HepG2 (cell line): ENCODE measurements around the gene NTSR2. TPM values are rescaled to one million over a fixed set of nuclear protein-coding genes. Genes with fewer than 3 reads are reported as not detected.

Experiments
- AGO2 ChIP-seq: fragments of 200-400 bp; formaldehyde crosslinking; optimal IDR thresholded peaks from 2 replicates; pipeline ENCODE3; 2017; ENCODE audit warnings: mild to moderate bottlenecking, low read depth, low read length, moderate library complexity
- DRAP1 ChIP-seq: IDR thresholded peaks from 2 replicates; pipeline ENCODE4 v1.6.1; 2016; ENCODE audit warnings: missing genetic modification reagents, missing compliant biosample characterization
- ELK4 ChIP-seq: sonication (generic); formaldehyde crosslinking; IDR thresholded peaks from 2 replicates; pipeline ENCODE4 v1.9.0; 2021; ENCODE audit warnings: missing genetic modification reagents, borderline replicate concordance
- FOXA3 ChIP-seq: IDR thresholded peaks from 2 replicates; pipeline ENCODE4 v1.6.1; 2016; ENCODE audit warnings: missing genetic modification reagents, missing compliant biosample characterization
- GATAD2A ChIP-seq: IDR thresholded peaks from 2 replicates; pipeline ENCODE4 v1.6.1; 2016
- HDAC1 ChIP-seq: sonication (generic); formaldehyde crosslinking; IDR thresholded peaks from 2 replicates; pipeline ENCODE4 v1.5.1; 2020; ENCODE audit warnings: mild to moderate bottlenecking, missing genetic modification reagents
- MBD4 ChIP-seq: IDR thresholded peaks from 2 replicates; pipeline ENCODE4 v1.6.1; 2012; ENCODE audit warnings: low read length, inconsistent platforms, borderline replicate concordance
- NCOA2 ChIP-seq: sonication (generic); formaldehyde crosslinking; IDR thresholded peaks from 2 replicates; pipeline ENCODE4 v1.8.0; 2022; ENCODE audit warnings: inconsistent platforms
- PREB ChIP-seq: sonication (generic); formaldehyde crosslinking; IDR thresholded peaks from 2 replicates; pipeline ENCODE4 v1.4.0; 2020; ENCODE audit warnings: missing genetic modification reagents
- PTBP1 ChIP-seq: fragments of 200-400 bp; formaldehyde crosslinking; IDR thresholded peaks from 2 replicates; pipeline ENCODE4 v1.6.1; 2018; ENCODE audit warnings: low read length, low read depth; ENCODE audit not compliant: poor library complexity, severe bottlenecking
- TFAP4 ChIP-seq: sonication (generic); IDR thresholded peaks from 2 replicates; pipeline ENCODE4 v1.6.1; 2016; ENCODE audit warnings: low read depth, borderline replicate concordance
- YEATS4 ChIP-seq: sonication (generic); formaldehyde crosslinking; IDR thresholded peaks from 2 replicates; pipeline ENCODE4 v1.4.0; 2020; ENCODE audit warnings: missing genetic modification reagents, borderline replicate concordance
- ZFP36L1 ChIP-seq: sonication (generic); formaldehyde crosslinking; IDR thresholded peaks from 2 replicates; pipeline ENCODE4 v1.8.0; 2022; ENCODE audit warnings: mild to moderate bottlenecking, missing genetic modification reagents, moderate library complexity
- ZNF124 ChIP-seq: sonication (generic); formaldehyde crosslinking; IDR thresholded peaks from 2 replicates; pipeline ENCODE4 v1.4.0; 2020; ENCODE audit warnings: missing genetic modification reagents
- ZNF160 ChIP-seq: sonication (generic); formaldehyde crosslinking; IDR thresholded peaks from 2 replicates; pipeline ENCODE4 v1.8.0; 2022; ENCODE audit warnings: mild to moderate bottlenecking, inconsistent platforms, missing genetic modification reagents
- ZNF317 ChIP-seq: sonication (generic); formaldehyde crosslinking; IDR thresholded peaks from 2 replicates; pipeline ENCODE4 v1.5.0; 2020; ENCODE audit warnings: mild to moderate bottlenecking, missing genetic modification reagents
- ZNF335 ChIP-seq: sonication (generic); formaldehyde crosslinking; IDR thresholded peaks from 2 replicates; pipeline ENCODE4 v1.4.0; 2020; ENCODE audit warnings: missing genetic modification reagents
- ZNF343 ChIP-seq: sonication (generic); formaldehyde crosslinking; IDR thresholded peaks from 2 replicates; pipeline ENCODE4 v1.4.0; 2020; ENCODE audit warnings: mild to moderate bottlenecking, missing genetic modification reagents
- ZNF496 ChIP-seq: sonication (generic); formaldehyde crosslinking; IDR thresholded peaks from 2 replicates; pipeline ENCODE4 v1.8.1; 2023; ENCODE audit warnings: mild to moderate bottlenecking, moderate library complexity, missing genetic modification reagents; ENCODE audit not compliant: insufficient replicate concordance
- ZNF513 ChIP-seq: sonication (generic); formaldehyde crosslinking; conservative IDR thresholded peaks from 2 replicates; pipeline ENCODE4 v1.5.0; 2020; ENCODE audit warnings: missing genetic modification reagents
- ZNF616 ChIP-seq: sonication (generic); formaldehyde crosslinking; IDR thresholded peaks from 2 replicates; pipeline ENCODE4 v1.5.0; 2020; ENCODE audit warnings: low read depth, mild to moderate bottlenecking, missing genetic modification reagents
- ZNF629 ChIP-seq: sonication (generic); formaldehyde crosslinking; conservative IDR thresholded peaks from 2 replicates; pipeline ENCODE4 v1.5.0; 2020; ENCODE audit warnings: missing genetic modification reagents
- ZNF691 ChIP-seq: sonication (generic); formaldehyde crosslinking; IDR thresholded peaks from 2 replicates; pipeline ENCODE4 v1.4.0; 2020; ENCODE audit warnings: missing genetic modification reagents, low read depth, mild to moderate bottlenecking, borderline replicate concordance
- ZNF747 ChIP-seq: sonication (generic); formaldehyde crosslinking; IDR thresholded peaks from 2 replicates; pipeline ENCODE4 v1.8.1; 2023; ENCODE audit warnings: missing genetic modification reagents, mild to moderate bottlenecking, borderline replicate concordance
- ZNF749 ChIP-seq: sonication (generic); formaldehyde crosslinking; IDR thresholded peaks from 2 replicates; pipeline ENCODE4 v1.8.0; 2022; ENCODE audit warnings: mild to moderate bottlenecking, missing genetic modification reagents, moderate library complexity, borderline replicate concordance
- polyA plus RNA-seq, 8 experiments: library from polyadenylated mRNA; depleted of rRNA in 3 of 8; stranded (reverse) in 7 of 8; unstranded in 1 of 8; fragments of >200 nt; fragmentation: Illumina TruSeq in 4 of 8; extraction: Trizol in 4 of 8; gene quantifications; 2 replicates each; pipeline versions ENCODE4 v1.2.1 to v1.2.3, GENCODE V29; 2011 to 2016; ENCODE audit warnings: low read depth in 4 of 8, missing spikeins in 1 of 8, mixed read lengths in 1 of 8; ENCODE audit not compliant: insufficient read depth in 1 of 8
- total RNA-seq, 5 experiments: library from RNA; depleted of rRNA; stranded (reverse); fragments of >200 nt; fragmentation: Illumina TruSeq; extraction: Trizol; gene quantifications; 2 replicates each; pipeline ENCODE4 v1.2.3, GENCODE V29; 2016; ENCODE audit warnings: low read depth in 1 of 5

Gene NTSR2
- total and polyA plus RNA-seq, 2 of the 13 experiments (the other 11 are each of a cell fraction or from before 2014, with no cell fraction given) = not detected

- no peak for TF ChIP-seq ZNF749
- peak; percentile 88; the same call in 1 of the 2 replicates for TF ChIP-seq TFAP4
- no peak for TF ChIP-seq ZNF335 (CRISPR knock-in tag)
- TF ChIP-seq ZFP36L1 = no peak
- TF ChIP-seq ZNF629 (CRISPR knock-in tag) = no peak
- TF ChIP-seq ZNF343 = no peak
- no peak for TF ChIP-seq ZNF496 (CRISPR knock-in tag)
- TF ChIP-seq GATAD2A (CRISPR knock-in tag) = peak; percentile 72
- TF ChIP-seq DRAP1 (CRISPR knock-in tag) = 0 out of 2 replicates have a peak, but pooled peaks have one; percentile 19
- no peak for TF ChIP-seq MBD4
- no peak for TF ChIP-seq ZNF513 (CRISPR knock-in tag)
- TF ChIP-seq HDAC1 (CRISPR knock-in tag) = peak; percentile 90
- TF ChIP-seq YEATS4 (CRISPR knock-in tag) = no peak; the same call in 1 of the 2 replicates
- no peak for TF ChIP-seq ZNF747 (CRISPR knock-in tag)
- peak; percentile 11; the same call in 1 of the 2 replicates for TF ChIP-seq NCOA2 (CRISPR knock-in tag)
- TF ChIP-seq FOXA3 (CRISPR knock-in tag) = peak; percentile 38; the same call in 1 of the 2 replicates
- TF ChIP-seq ZNF616 (CRISPR knock-in tag) = no peak
- TF ChIP-seq ZNF124 (CRISPR knock-in tag) = 0 out of 2 replicates have a peak, but pooled peaks have one; percentile 41
- no peak for TF ChIP-seq ELK4 (CRISPR knock-in tag)
- no peak for TF ChIP-seq ZNF160 (CRISPR knock-in tag)
- 0 out of 2 replicates have a peak, but pooled peaks have one; percentile 5 for TF ChIP-seq ZNF691
- TF ChIP-seq AGO2 = no peak
- TF ChIP-seq PTBP1 = no peak
- TF ChIP-seq PREB (CRISPR knock-in tag) = no peak
- peak; percentile 38; the same call in 1 of the 2 replicates for TF ChIP-seq ZNF317 (CRISPR knock-in tag)
Observed at GRCh38 chr2:11680182-11680900, 10.3 kb upstream of the NTSR2 start (continued).
